Left forelimb (tissue), 1 donor: ENCODE measurements around the gene MSI2.

Experiments used
- DNase-seq: peaks from one replicate; pipeline ENCODE4 v3.0.0-alpha.2; 2018; ENCODE audit warnings: low spot score

MSI2 gene

GRCh38 chr17:57342963-57343589 is 86.8 kb downstream of the MSI2 start:
- DNase-seq: no peak

- DNase-seq: no peak
Observed at GRCh38 chr17:57343717-57344116, 87.4 kb downstream of the MSI2 start.

- DNase-seq: no peak
Observed at GRCh38 chr17:57344261-57344660, 87.9 kb downstream of the MSI2 start.

GRCh38 chr17:57349541-57350247 is 93.4 kb downstream of the MSI2 start:
- no peak for DNase-seq

GRCh38 chr17:57350266-57350665 is 93.9 kb downstream of the MSI2 start:
- DNase-seq: no peak

- no peak for DNase-seq
Observed at GRCh38 chr17:57352665-57353175, 96.4 kb downstream of the MSI2 start.

- no peak for DNase-seq
Observed at GRCh38 chr17:57354673-57355072, 98.3 kb downstream of the MSI2 start.

GRCh38 chr17:57355090-57355859 is 99.0 kb downstream of the MSI2 start:
- no peak for DNase-seq

GRCh38 chr17:57356153-57356718 is 99.9 kb downstream of the MSI2 start:
- no peak for DNase-seq

- no peak for DNase-seq
Observed at GRCh38 chr17:57356719-57357391, 100.5 kb downstream of the MSI2 start.

- no peak for DNase-seq
Observed at GRCh38 chr17:57357392-57357784, 101.1 kb downstream of the MSI2 start.

GRCh38 chr17:57357830-57358430 is 101.6 kb downstream of the MSI2 start:
- no peak for DNase-seq

- no peak for DNase-seq
Observed at GRCh38 chr17:57360266-57360665, 103.9 kb downstream of the MSI2 start.

GRCh38 chr17:57362797-57363556 is 106.7 kb downstream of the MSI2 start:
- DNase-seq: no peak

GRCh38 chr17:57363580-57363979 is 107.3 kb downstream of the MSI2 start:
- no peak for DNase-seq

- DNase-seq: no peak
Observed at GRCh38 chr17:57363998-57364643, 107.8 kb downstream of the MSI2 start.

- no peak for DNase-seq
Observed at GRCh38 chr17:57365420-57365819, 109.1 kb downstream of the MSI2 start.

GRCh38 chr17:57366177-57366557 is 109.8 kb downstream of the MSI2 start:
- DNase-seq: no peak

GRCh38 chr17:57366558-57367351 is 110.4 kb downstream of the MSI2 start:
- no peak for DNase-seq
